ENCODE data around the gene PSME4. TPM values are rescaled to one million over a fixed set of nuclear protein-coding genes. Genes with fewer than 3 reads are reported as not detected.

PSME4 gene
- polyA plus RNA-seq, 3 donors = 2.1 to 17.7 (median 3.1) TPM

DNA sequence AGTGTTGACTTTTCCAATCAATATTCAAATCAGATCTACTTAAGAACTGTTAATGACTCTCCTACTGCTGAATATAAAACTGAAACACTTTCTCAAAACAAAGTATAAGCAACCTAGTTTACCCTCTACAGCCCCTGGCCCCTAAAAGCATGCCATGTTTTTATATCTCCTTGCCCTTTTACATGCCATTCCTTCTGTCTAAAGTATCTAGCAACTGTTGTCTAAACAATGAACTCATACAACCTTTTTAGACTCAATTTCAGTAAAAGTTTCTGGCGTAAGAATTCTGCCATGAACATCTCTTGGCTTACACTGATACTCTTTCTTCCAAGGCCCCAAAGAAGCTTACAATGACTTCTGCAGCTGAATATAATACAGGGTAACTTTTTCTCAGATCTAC, 63.2 kb downstream of the PSME4 start:
- Histone ChIP-seq H3K27me3 (ENCODE audit: control insufficient read depth in 2 of 2, insufficient read depth in 2 of 2, low read length in 2 of 2) (no peaks in the 10 kb centered on the region), H3K36me3 (replicated peaks in 1 of 2; ENCODE audit: control insufficient read depth in 1 of 2, insufficient read depth in 2 of 2, low read length in 2 of 2) (peaks cover 70 to 83% of the 10 kb centered on the region in 2 donors), H2AFZ (ENCODE audit: insufficient read depth, low read depth, low read length, poor library complexity, severe bottlenecking) (no peak overlapping the region), H3K9ac (ENCODE audit: insufficient read depth, low read length, poor library complexity, severe bottlenecking) (no peak overlapping the region), H3K79me2 (ENCODE audit: insufficient read depth, low read length) (no peaks in the 10 kb centered on the region), H3K4me2 (replicated peaks; ENCODE audit: extremely low read depth, low read length, poor library complexity, severe bottlenecking) (no peak overlapping the region), H3K9me3 (replicated peaks in 1 of 2; ENCODE audit: control insufficient read depth in 1 of 2, insufficient read depth in 1 of 2, low read length in 2 of 2) (no peaks in the 10 kb centered on the region), H3K4me1 (ENCODE audit: control insufficient read depth in 1 of 2, insufficient read depth in 2 of 2, low read length in 2 of 2) (no peaks in the 10 kb centered on the region), H3K27ac (ENCODE audit: low read depth in 1 of 2, low read length in 2 of 2) (no peak overlapping the region), H3K4me3 (replicated peaks in 1 of 3; ENCODE audit: low read depth in 2 of 3, low read length in 3 of 3) (no peak overlapping the region), H4K20me1 (ENCODE audit: insufficient read depth, low read length) (no peaks in the 10 kb centered on the region)
- Mint-ChIP-seq H3K4me1 (no peaks in the 10 kb centered on the region), H3K27ac (peak overlapping the region in 1 of 7 donors; percentile 1), H3K27me3 (ENCODE audit: low read depth in 3 of 3) (no peaks in the 10 kb centered on the region), H3K36me3 (peaks cover 61 to 72% of the 10 kb centered on the region in 2 donors), H3K9me3 (peaks cover 0 to 2% (median 0%) of the 10 kb centered on the region in 7 donors), H3K4me3 (no peak overlapping the region)
- no peak for TF ChIP-seq CTCF (IDR thresholded peaks at IDR 0.05)
- intact Hi-C loops (cut with micrococcal nuclease) = no loop called here
- no peak for DNase-seq
- no CpG with 5 or more reads among the region's 1 CpG for WGBS (ENCODE audit: insufficient coverage)

GRCh38 chr2:53905396-53905795, 65.4 kb downstream of the PSME4 start:
- DNase-seq = no peak
- no peaks in the 10 kb centered on the region for H3K4me1 Mint-ChIP-seq
- peaks cover 67 to 83% of the 10 kb centered on the region in 2 donors for H3K36me3 Mint-ChIP-seq
- no peaks in the 10 kb centered on the region for H4K20me1 ChIP-seq (ENCODE audit: insufficient read depth, low read length)
- intact Hi-C loops (cut with micrococcal nuclease) = no loop called here
- H3K79me2 ChIP-seq (ENCODE audit: insufficient read depth, low read length) = no peaks in the 10 kb centered on the region
- no peak overlapping the region for H3K27ac ChIP-seq (ENCODE audit: low read depth in 1 of 2, low read length in 2 of 2)
- H3K9me3 Mint-ChIP-seq = peaks cover 0 to under 1% (median 0%) of the 10 kb centered on the region in 7 donors
- no peak overlapping the region for H3K4me3 Mint-ChIP-seq
- no peaks in the 10 kb centered on the region for H3K9me3 ChIP-seq (replicated peaks in 1 of 2; ENCODE audit: control insufficient read depth in 1 of 2, insufficient read depth in 1 of 2, low read length in 2 of 2)
- H3K4me1 ChIP-seq (ENCODE audit: control insufficient read depth in 1 of 2, insufficient read depth in 2 of 2, low read length in 2 of 2) = no peaks in the 10 kb centered on the region
- H3K27ac Mint-ChIP-seq = no peak overlapping the region
- H3K4me2 ChIP-seq (replicated peaks; ENCODE audit: extremely low read depth, low read length, poor library complexity, severe bottlenecking) = no peak overlapping the region
- H3K36me3 ChIP-seq (replicated peaks in 1 of 2; ENCODE audit: control insufficient read depth in 1 of 2, insufficient read depth in 2 of 2, low read length in 2 of 2) = peaks cover 79 to 96% of the 10 kb centered on the region in 2 donors
- H3K27me3 Mint-ChIP-seq (ENCODE audit: low read depth in 3 of 3) = no peaks in the 10 kb centered on the region
- 92% methylated on average over 3 of the region's 9 CpGs for WGBS (ENCODE audit: insufficient coverage)
- H3K4me3 ChIP-seq (replicated peaks in 1 of 3; ENCODE audit: low read depth in 2 of 3, low read length in 3 of 3) = no peak overlapping the region
- H2AFZ ChIP-seq (ENCODE audit: insufficient read depth, low read depth, low read length, poor library complexity, severe bottlenecking) = no peak overlapping the region
- H3K27me3 ChIP-seq (ENCODE audit: control insufficient read depth in 2 of 2, insufficient read depth in 2 of 2, low read length in 2 of 2) = no peaks in the 10 kb centered on the region
- TF ChIP-seq CTCF (IDR thresholded peaks at IDR 0.05) = no peak
- no peak overlapping the region for H3K9ac ChIP-seq (ENCODE audit: insufficient read depth, low read length, poor library complexity, severe bottlenecking)
